ENCODE results near the gene ARHGAP21.
A peak's percentile ranks its signal among the peaks of the same experiment; 100 is the strongest.
"Not testable (repeated sequence)": the region's sequence is repeated elsewhere in the genome, so short reads cannot be mapped to it uniquely, and the experiment has no call there.

The ARHGAP21 gene

DNA sequence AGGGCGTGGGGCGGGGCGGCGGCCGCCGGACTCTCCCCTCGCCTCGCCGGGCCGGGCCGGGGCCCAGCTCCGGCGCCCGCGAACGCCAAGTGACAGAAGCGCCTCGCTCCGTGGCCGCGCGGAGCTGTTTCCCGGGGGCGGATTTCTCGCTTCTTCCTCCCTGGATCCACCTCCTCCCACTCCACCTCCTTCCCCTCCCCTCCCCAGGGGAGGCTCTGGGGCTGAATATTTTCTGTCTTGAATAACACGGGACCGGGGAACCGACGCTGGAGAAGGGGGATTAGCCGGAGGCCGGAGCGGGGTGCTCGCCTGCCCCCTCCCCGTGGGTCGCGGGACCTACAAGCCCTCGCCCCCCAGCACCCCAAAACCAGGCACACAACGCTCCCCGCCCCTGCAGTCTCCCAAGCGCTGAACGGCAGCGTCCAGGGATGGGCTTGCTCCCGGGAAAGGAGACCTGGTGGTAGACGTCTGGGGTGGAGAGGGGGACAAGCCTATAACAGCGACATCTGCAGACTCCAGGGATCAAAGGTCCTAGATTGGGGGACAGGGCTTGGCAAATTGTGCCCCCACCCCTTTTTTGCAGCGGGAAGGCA lies at the start of gene ARHGAP21:
ARHGAP21 (minus strand) TSS at position 100 of the 593 bp plus-strand sequence. CDS start 1,988 bp downstream, outside the sequence.
- no peak for DNase-seq

DNA sequence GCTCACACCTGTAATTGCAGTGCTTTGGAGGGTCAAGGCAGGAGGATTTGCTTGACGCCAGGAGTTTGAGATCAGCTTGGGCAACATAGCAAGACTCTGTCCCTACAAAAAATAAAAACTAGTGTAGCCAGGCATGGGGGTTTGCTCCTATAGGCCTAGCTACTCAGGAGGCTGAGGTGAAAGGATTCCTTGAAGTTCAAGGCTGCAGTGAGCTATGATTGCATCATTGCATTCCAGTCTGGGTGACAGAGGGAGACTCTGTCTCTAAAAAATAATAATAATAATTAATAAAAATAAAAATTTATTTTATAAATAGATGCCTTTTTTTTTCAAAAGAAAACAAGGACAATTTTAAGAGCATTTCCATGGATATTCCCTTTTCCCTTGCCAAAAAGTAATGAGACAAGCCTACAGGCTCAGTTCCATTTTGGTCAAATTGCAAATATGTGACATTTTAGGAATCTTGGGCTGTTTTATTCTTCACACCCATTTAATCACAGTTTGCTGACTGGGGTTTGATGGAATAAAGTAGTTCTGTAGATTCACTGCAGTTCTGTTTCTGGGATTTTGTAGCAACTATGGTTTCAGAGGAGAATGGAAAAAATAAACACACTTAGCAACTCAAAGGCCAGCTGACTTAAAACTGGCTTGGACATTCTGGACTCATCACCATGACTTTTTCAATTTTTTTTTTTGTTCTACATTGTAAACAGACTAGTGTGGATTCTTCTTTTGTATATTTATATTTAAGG lies 48.4 kb upstream of the ARHGAP21 start:
- DNase-seq = no peak

DNA sequence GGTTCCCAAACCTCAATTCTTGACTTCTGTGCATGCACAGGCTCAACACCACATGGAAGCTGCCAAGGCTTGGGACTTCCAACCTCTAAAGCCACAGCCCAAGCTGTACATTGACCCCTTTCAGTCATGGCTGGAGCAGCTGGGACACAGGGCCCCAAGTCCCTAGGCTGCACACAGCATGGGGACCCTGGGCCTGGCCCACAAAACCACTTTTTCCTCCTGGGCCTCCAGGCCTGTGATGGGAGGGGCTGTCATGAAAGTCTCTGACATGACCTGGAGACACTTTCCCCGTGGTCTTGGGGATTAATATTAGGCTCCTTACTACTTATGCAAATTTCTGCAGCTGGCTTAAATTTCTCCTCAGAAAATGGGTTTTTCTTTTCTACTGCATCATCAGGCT lies 41.3 kb upstream of the ARHGAP21 start:
- not testable (repeated sequence) for DNase-seq

DNA sequence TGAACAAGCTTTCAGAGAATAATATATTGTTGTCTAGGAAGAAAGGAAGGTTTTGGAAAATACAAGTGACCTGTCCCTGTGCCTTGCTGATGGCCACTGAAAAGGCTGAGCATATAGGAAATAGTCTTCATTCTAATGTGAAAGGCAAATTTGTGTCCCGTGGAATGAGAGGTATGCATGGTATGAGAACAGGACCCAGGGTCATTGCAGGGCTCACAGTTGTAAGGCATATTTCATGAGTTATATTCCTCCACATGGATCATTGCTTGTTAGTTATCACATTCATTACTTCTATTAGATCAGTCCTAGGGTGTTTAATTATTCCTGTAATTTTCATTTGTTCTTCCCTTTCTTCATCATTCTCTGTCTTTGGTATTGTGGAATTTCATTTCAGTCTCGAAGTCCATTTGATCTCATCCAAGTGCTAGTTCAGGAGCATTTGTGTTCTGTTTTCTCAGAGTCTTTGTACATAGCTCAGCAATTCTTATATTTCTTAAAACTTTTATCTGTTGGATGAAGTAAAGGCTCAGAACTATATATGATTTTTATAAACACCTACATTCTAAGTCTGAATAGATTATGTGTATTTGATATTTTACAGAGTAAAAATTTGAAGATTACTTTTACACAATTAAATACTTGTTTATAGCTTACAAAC lies 39.4 kb upstream of the ARHGAP21 start:
- no peak for DNase-seq

DNA sequence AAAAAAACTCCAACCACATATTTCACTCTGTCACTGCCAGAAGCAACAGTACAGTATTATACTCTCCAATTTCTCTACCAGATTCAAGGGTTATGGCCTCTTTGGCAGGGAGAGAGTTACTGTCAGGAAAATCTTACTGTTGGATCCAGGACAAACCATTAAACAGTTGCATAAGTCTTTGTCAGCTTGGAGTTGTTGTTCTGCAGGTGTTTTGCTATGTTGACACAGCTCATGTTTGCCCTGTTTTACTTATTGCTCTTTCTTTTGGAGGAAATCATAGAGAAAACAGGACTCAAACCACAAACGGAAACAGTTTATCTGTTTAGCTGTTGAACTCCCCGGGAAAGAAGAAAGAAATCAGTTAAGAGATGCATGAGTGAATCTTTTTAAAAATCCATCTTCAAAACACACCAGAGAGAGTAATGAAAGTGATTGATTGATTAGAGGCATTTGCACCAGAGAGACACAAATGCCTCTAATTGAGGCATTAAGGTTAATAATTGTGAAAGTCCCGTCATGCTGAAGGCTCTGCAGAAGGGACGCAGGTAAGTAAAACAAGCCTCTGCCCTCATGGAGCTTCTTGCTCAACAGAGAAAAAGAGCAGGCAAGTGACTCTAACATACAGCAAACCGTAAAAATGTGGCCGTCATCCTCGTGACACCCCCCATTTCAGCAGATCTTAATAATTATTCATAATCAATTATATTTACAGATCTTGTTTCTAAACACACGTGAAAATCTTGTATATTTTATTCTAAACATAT lies 38.7 kb upstream of the ARHGAP21 start:
- DNase-seq = no peak

DNA sequence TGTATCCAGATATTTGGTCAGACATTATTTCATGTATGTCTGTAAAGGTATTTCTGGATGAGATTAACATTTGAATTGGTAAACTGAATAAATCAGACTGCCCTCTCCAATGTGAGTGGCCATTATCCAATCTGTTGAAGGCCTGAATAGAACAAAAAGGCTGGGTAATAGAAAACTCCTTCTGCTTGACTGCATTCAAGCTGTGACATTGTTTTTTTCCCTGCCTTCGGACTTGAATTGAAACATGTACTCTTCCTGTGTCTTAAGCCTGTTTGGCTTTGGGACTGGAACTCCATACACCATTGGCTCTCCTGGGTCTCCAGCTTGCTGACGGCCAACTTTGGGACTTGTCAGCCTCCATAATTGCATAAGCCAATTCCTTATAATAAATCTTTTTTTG lies 36.0 kb upstream of the ARHGAP21 start:
- DNase-seq = no peak

DNA sequence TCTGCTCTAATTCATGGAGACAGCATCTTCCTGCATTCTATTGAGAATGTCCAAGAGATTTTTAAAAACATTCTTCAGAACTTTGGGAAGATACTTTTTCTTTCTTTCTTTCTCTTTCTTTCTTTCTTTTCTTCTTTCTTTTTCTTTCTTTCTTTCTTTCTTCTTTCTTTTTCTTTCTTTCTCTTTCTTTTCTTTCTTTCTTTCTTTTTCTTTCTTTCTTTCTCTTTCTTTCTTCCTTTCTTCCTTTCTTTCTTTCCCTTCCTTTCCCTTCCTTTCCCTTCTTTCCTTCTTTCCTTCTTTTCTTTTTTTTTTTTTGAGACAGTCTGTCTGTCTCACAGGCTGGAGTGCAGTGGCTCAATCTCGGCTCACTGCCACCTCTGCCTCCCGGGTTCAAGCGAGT lies 34.6 kb upstream of the ARHGAP21 start:
- not testable (repeated sequence) for DNase-seq

DNA sequence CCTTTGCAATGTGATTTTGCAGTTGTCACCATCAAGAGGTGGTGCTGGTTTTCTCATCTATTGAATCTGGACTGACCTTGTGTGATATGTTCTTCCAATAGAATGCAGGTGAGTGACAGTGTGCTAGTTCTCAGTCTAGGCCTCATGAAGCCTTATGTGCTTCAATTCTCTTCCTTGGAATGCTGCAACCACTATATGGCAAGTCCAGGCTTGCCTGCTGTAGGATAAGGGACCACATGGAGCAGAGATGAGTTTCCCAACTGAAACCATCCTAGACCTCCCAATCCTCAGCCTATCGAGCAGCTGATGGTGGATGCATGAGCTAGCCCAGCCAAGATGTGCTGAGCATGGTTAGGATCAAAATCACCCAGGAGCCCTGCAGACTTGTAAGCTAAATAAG lies 32.6 kb upstream of the ARHGAP21 start:
- no peak for DNase-seq

DNA sequence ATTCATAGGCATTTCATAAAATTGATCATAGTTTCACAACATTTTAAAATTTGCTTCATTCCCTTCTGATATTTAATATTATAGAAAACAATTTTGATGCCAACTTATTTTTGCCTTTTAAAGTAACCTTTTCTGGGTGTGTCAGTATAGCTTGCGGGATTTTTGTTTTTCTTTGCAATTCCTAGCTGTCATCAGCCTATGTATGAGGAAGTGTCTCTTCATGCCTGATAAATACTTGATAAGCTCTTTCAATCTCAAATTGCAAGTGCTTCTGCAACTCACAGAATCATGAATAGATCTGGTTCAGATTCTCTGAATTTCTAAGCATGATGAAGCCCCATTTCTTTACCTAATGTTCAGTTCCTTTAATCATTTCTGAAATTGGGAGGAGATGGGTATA lies 28.0 kb upstream of the ARHGAP21 start:
- DNase-seq = no peak

DNA sequence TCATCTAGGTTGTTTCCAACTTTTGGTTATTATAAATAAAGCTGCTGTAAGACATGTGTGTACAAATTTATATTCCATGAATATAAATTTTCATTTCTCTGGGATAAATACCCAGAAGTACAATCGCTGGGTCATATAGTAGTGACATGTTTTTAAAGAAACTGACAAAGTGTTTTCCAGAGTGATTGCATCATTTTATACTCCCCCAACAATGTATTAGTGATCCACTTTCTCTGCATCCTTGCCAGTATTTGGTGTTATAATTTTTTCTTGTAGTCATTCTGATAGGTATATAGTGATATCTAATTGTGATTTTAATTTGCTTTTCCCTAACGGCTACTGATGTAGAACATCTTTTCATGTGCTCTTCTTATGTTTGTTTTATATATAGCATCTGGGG lies 27.0 kb upstream of the ARHGAP21 start:
- no peak for DNase-seq

DNA sequence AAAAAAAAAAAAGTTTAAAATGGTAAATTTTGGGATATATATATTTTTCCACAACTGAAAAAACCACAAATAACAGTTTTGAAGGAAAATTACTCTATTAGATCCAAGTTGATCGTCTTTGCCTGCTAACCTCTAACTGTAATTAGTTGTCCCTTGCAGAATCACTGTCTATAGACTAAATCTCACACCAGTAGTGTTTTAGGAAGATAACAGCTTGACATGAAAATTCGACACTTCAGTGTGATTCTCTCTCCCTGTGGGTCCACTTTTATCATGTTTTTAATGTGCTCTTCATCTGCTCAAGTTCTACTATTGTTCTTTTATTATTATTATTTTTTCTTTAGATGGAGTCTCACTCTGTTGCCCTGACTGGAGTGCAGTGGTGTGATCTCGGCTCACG lies 24.5 kb upstream of the ARHGAP21 start:
- DNase-seq = no peak

DNA sequence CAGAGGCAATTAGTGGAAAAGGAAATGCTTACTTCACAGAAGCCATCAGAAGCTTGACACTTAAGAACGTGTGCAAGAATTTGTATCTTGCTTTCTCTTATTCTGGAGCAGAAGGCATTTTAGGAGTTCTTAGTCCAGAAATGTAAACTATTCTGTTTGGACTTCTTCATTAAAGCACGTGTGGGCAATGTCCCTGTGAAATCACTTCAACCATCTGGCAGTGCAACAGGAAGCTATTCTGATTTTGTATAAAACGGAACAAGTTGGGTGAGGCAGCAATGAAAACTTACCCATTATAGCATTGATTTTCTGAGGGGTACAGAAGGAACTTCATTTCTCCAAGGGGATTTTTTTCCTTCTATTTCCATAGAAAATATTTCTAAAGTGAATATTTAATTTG lies 21.3 kb upstream of the ARHGAP21 start:
- DNase-seq = no peak

DNA sequence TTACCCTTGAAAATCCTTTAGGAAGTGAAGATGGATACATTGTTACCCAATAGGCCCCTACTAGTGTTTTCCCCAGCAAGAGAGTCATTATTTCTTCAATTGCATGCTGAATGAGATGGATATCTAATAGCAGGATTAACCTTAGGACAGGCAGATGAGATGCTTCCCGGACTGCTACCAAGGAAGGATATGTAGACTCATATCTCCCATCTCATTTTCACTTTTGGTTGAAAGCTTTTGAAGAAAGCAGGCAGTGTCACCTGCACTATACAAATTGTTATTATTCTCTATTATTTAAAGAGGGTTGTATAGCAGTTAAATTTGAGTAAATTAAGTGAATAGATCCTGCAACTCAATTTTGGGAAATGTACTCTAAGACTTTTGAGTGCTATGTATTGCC lies 17.0 kb upstream of the ARHGAP21 start:
- no peak for DNase-seq

DNA sequence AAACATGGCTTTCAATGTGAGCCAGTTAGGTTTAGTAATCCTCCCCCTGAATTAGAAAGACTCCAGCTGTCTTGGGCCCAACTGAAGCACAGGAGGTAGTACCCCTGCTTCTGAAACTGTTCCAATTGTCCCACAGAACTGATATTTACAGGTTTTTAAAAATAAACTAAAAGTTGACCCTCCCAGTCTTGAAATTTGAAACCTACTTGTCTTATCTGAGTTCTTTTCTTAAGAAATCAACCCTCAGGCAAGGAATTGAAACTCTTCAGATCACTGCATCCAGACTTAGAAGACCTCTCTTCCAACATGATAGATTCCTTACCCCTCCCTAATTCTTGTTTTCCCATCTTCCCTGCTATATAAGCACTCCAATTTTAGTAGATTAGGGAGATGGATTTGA lies 13.3 kb upstream of the ARHGAP21 start:
- no peak for DNase-seq

DNA sequence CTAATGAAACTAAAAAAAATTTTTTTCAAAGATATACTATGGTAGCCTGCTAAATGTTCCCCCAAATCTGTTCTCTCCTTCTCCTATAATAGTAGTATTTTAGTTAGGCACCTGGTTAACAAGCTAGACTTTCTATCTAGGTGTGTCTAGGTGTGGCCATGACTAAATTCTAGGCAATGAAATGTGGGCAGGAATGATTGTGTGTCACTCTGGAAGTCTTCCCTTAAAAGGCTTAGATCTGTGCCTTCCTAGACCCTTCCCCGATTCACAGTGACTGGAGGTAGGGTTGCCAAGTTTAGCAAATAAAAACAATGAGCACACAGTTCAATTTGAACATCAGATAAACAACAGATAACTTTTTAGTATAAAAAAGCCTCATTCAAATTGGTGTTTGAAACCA lies 8.3 kb upstream of the ARHGAP21 start:
- DNase-seq = no peak

DNA sequence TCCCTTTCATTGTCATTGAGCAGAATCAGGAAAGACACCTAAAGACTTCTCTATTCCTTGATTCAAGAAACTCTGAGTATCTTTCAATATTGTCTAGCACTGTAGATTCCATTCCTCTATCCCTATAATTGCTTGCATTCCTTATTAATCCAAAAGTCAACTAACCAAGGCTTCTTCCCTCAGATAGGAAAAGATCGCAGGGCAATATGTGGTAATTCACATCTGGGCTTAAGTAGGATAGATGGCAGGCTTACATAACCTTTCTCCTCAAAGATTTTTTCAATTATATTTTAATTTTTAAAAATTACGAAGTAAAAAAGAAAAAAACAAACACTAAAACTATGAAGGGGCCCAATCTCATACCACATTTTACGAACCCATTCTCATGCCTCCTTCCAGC lies 7.1 kb upstream of the ARHGAP21 start:
- DNase-seq = no peak

DNA sequence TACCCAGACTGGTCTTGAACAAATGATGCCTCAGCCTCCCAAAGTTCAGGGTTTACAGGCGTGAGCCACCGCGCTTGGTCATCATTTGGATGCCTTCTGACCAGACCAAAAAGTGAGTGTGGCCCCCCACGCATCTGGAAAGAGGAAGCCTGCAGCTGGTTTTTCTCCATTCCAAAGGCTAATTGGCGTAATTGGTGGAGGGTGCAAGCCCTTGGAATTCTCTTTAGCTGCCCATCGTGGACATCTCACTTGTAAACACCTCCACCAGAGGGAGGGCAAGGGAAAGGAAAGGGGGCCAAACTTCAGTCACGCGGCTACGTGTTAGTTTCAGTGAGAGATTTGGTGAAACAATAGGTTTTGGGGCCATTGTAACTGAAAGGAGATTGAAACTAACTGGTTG lies 4.1 kb upstream of the ARHGAP21 start:
- DNase-seq = no peak

DNA sequence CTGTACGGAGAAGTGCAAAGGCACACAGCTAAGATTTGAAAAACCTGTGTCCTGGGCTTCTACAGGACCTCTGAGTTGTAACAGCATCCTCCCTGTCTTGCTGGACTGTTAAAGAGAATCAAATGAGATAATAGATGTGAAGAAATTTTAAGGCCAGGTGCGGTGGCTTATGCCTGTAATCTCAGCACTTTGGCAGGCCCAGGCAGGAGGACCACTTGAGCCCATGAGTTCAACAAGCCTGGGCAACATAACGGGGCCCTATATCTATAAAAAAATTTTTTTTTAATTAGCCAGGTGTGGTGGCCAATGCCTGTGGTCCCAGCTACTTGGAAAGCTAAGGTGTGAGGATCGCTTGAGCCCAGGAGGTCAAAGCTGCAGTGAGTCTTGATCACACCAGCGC lies 2.9 kb upstream of the ARHGAP21 start:
- DNase-seq = no peak

DNA sequence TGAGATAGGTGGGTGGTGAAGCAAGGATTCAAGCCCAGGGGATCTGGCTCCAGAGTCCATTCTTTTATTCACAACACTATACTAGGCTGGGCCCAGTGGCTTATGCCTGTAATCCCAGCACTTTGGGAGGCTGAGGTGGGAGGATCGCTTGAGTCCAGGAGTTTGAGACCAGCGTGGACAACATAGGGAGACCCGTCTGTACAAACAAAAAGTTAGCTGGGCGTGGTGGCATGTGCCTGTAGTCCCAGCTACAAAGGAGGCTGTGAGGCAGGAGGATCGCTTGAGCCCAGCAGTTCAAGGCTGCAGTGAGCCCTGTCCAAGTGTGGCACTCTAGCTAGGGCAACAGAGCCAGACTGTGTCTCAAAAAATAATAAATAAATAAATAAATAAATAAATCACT lies 2.3 kb upstream of the ARHGAP21 start:
- not testable (repeated sequence) for DNase-seq

DNA sequence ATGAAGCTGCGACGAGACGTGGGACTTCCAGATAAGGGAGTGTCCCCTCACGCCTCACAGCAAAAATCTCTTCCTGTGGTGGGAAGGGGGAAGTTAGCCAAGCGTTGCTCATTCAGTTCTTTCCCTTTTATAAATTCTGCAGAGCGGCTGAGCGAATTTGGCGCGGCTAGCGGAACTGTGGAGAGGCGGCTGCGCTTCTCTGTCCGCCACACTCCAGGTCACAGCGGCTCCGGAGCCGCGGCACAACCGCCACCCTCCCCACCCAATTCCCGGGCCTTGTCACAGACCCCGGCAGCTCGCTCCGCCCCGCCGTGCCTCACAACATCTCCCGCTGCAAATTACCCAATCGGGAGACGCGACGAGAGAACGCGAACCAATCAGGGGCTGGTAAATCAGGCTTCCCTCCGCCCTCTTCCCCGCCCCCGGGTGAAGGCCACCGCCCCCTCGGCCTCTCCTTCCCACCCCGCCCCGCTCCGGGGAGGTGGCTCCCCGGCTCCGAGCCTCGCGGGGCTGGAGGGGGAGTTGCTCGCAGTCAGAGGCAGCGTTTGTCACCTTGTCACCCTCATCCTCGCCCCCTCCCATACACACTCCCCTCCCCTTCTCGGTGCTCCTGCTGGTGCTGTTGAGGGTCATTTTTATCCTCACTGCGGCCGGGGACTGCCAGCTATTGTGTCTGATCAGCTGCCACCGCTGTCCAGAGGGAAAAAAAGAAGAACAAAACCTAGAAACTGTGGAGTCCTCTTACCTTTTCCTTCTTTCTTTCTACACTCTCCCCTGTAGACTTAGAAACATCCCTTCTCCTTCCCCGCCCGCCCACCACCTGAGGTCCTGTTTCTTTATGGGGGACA lies 918 bp upstream of the ARHGAP21 start:
- DNase-seq = peak; percentile 92

DNA sequence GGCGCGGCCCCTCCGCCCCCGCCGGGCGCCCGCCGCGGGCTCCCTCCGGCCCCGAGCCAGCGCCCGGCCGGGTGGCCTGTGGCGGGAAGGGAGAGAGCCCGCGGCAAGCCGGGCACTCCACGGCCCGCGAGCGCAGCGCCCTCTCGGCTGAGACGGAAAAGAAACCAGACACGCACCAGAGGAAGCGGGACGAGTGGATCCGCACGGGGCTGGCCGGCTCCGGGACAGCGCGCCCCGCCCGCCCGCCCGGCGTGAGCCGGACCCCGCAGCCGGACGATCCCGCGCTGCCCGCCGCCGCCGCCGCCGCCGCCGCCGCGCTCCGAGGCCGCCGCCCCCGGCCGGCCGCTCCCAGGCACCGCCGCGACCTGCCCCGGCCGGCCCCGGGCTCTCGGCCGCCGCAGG lies 300 bp downstream of the ARHGAP21 start:
- DNase-seq = no peak

DNA sequence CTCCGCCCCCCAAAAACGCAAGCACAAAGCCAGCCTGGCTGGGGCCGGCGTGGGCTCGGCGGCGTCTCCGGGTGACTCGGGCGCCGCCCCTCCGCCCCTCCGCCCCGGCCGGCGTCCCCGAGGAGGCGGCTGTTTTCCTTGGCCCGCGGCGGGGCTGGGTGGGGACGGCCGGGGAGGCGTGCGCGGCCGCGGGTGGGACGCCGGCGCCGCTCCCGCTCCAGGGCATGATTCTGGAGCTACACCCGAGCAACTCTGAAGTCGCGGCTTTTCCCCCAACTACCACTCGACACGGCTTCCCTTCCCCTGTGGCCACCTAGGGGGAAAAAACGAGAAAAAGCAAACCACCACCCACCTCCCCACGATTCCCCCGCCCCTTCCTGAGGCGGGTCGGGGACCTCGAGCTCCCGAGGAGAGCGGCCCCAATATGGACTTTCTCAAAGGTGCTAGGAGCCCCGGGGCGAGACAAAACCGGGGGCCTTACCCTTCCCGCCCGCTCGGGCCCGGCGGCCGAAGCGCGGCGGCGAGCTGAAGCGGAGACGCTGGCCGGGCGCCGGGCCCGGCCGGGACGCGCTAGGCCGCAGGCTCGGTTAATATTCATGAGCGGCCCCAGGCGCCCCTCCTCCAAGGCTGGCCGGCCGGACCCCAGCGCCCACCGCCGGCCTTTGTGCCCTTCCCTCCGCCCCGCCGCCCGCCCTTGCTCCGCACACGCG lies 856 bp downstream of the ARHGAP21 start:
- DNase-seq = peak; percentile 22

Measured in activated CD4-positive, alpha-beta T cell treated with anti-CD3 and anti-CD28 coated beads for 1 hour (primary cell).